ENCODE measurements around the gene SYT7.

SYT7 gene

DNA sequence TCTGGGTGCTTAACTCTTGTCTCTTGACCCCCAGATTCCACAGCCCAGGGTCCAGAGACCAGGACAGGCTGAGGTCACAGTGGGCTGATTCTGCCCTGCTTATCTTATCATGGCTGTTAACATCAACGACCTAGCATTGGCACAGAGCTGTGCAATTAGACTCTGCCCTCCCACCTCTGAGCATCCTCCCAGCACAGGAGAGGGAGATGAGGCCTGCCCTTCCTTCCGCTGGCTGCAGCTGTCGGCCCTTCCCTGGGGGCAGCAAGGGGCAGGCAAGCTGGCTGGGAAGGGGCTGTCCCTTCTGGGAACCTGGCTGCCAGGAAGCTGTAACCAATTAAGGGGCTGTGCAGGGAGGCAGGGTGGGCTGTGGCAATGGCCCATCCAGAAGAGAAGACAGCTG is 49.8 kb downstream of the SYT7 start:
- Histone ChIP-seq H3K9me3 (ENCODE audit: insufficient read depth, low read depth, low read length) (no peaks in the 10 kb centered on the region), H3K27ac (ENCODE audit: low read length) (no peak overlapping the region), H3K4me3 (ENCODE audit: low read length) (no peak overlapping the region), H3K27me3 (ENCODE audit: insufficient read depth, low read length) (no peaks in the 10 kb centered on the region), H3K9ac (ENCODE audit: low read depth, low read length) (no peak overlapping the region), H3K36me3 (ENCODE audit: insufficient read depth, low read depth, low read length) (no peaks in the 10 kb centered on the region), H3K4me1 (ENCODE audit: insufficient read depth, low read length) (no peaks in the 10 kb centered on the region)

DNA sequence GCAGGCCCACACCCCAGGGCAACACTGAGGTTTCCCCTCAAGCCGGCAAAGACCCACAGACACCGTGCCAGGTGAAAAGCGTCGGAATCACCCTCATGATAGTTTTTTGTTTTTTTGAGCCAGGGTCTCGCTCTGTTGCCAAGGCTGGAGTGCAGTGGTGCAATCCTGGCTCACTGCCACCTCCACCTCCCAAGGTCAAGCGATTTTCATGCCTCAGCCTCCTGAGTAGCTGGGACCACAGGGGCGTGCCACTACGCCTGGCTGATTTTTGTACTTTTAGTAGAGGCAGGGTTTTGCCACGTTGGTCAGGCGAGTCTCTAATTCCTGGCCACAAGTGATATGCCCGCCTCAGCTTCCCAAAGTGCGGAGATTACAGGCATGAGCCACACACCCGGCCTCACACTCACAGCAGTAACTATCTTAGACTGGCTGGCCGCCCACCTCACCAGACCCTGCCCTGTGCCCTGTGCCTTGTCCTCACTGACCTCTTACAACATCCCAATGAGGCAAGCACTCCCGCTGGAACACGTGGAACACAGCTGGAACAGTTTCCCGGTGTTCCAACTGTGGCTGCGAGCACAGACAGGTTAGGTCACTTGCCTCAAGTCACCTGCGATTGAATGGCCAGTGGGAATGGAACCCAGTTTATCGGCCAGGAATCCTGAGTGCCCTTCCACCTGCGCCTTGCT is 51.2 kb downstream of the SYT7 start:
- H3K4me1 ChIP-seq (ENCODE audit: insufficient read depth, low read length), result no peaks in the 10 kb centered on the region
- no peak overlapping the region for H3K27ac ChIP-seq (ENCODE audit: low read length)
- H3K9me3 ChIP-seq (ENCODE audit: insufficient read depth, low read depth, low read length), result no peaks in the 10 kb centered on the region
- H3K4me3 ChIP-seq (ENCODE audit: low read length), result no peak overlapping the region
- H3K36me3 ChIP-seq (ENCODE audit: insufficient read depth, low read depth, low read length), result no peaks in the 10 kb centered on the region
- no peak overlapping the region for H3K9ac ChIP-seq (ENCODE audit: low read depth, low read length)
- H3K27me3 ChIP-seq (ENCODE audit: insufficient read depth, low read length), result no peaks in the 10 kb centered on the region

DNA sequence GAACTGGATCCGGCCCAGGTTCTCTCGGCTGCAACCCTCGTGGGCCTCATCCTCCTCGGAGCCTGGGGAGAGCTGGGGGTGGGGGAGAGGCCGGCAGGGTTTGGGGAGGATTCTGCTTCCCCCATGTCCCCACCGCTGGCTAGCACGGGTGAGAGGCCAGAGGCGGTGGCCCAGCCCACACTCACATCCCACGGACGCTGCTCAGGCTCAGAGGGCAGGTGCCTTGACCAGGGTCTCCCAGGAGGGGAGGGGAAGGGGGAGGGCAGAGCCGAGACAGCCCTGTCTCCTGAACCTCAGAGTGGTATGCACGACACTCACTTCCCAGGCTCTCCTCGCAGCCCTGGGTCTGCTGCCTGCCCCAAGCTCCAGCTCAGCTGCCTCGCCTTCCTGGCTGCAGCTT is 52.8 kb downstream of the SYT7 start:
- Histone ChIP-seq H3K9ac (ENCODE audit: low read depth, low read length) (no peak overlapping the region), H3K27ac (ENCODE audit: low read length) (no peak overlapping the region), H3K9me3 (ENCODE audit: insufficient read depth, low read depth, low read length) (no peaks in the 10 kb centered on the region), H3K36me3 (ENCODE audit: insufficient read depth, low read depth, low read length) (no peaks in the 10 kb centered on the region), H3K4me1 (ENCODE audit: insufficient read depth, low read length) (no peaks in the 10 kb centered on the region), H3K4me3 (ENCODE audit: low read length) (no peak overlapping the region), H3K27me3 (ENCODE audit: insufficient read depth, low read length) (no peaks in the 10 kb centered on the region)

DNA sequence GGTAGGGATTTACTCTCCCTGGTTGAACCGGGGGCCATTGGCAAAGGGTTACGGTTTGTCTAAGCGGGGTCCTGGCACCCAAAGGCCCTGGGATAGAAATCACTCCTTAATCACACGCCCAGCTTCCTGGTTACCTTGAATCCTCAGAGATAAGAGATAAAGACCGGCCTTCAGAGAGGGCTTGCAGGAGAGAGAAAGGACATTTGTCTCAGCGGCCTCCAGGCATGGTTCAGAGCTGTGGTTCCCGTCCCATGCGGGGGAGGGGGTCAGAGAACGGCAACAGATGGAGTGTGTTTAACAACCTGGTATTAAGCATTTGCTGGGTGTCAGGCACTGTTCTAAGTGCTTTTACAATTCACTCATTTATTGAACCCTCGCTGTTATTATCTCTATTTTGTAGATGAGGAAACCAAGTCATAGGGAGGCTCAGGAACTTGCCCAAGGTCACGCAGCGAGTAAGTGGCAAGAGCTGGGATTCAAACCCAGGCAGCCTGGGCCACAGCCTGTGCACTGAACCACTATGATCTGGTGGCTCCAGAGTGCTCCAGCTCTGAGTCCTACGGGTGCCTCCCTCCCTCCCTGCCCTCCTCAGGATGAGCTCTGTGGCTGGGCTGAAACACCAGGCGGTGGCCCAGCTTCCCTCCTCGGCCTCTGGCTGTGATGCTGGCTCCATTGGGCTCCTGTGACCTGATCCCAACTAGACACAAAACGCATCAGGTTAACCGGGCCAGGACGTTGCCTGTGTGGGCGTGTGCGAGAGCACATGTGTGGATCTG is 53.7 kb downstream of the SYT7 start:
- Histone ChIP-seq H3K4me1 (ENCODE audit: insufficient read depth, low read length) (no peaks in the 10 kb centered on the region), H3K27me3 (ENCODE audit: insufficient read depth, low read length) (no peaks in the 10 kb centered on the region), H3K36me3 (ENCODE audit: insufficient read depth, low read depth, low read length) (no peaks in the 10 kb centered on the region), H3K4me3 (ENCODE audit: low read length) (no peak overlapping the region), H3K9me3 (ENCODE audit: insufficient read depth, low read depth, low read length) (no peaks in the 10 kb centered on the region), H3K27ac (ENCODE audit: low read length) (no peak overlapping the region), H3K9ac (ENCODE audit: low read depth, low read length) (no peak overlapping the region)

DNA sequence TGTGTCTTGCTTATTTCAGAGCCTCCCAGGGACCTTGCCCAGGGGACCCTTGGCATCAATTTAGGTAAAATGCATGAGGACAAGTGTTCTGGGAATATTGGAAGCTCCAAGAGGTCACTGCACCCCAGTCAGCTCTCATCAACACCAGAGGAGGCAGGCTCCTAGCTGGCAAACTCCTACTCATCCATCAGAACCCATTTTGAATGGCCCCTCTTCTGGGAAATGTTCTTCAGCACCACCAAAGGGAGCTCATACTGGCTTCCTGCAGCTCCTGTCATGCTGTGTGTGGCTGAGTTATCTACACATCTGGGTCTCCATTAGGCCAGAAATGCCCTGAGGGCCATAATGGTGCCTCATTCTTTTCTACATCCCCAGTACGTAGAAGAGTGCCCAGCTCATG is 54.6 kb downstream of the SYT7 start:
- no peak overlapping the region for H3K9ac ChIP-seq (ENCODE audit: low read depth, low read length)
- no peaks in the 10 kb centered on the region for H3K27me3 ChIP-seq (ENCODE audit: insufficient read depth, low read length)
- no peaks in the 10 kb centered on the region for H3K4me1 ChIP-seq (ENCODE audit: insufficient read depth, low read length)
- no peaks in the 10 kb centered on the region for H3K9me3 ChIP-seq (ENCODE audit: insufficient read depth, low read depth, low read length)
- no peaks in the 10 kb centered on the region for H3K36me3 ChIP-seq (ENCODE audit: insufficient read depth, low read depth, low read length)
- H3K4me3 ChIP-seq (ENCODE audit: low read length), result no peak overlapping the region
- no peak overlapping the region for H3K27ac ChIP-seq (ENCODE audit: low read length)

DNA sequence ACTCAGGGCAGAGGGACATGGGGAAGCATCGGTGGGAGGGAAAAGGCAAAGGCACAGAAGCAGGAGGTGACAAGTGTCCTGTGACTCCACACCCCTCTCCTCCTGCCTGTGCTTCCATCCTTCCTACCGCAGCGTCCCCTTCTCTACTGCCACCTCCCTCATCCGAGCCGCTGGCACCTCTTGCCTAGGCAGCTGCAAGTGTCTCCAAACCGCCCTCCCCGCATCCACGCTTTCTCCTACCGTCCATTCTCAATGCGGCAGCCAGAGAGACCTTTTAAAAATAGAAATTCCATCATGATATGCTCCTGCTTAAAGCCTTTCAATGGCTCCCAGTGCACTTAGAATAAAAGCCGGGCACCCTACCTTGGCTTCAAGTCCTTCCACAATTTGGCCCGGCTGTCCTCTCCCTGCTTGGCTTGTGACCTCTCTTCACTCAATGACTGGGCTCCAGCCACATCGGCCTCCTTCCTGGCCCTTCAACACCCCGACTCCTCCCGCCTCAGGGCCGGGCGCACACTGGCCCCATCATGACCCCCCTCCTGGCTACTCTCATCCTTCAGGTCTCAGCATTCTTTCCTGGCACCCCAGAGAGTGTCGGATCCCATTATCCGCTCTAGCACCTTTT is 55.8 kb downstream of the SYT7 start:
- H3K9me3 ChIP-seq (ENCODE audit: insufficient read depth, low read depth, low read length), result no peaks in the 10 kb centered on the region
- no peak overlapping the region for H3K4me3 ChIP-seq (ENCODE audit: low read length)

DNA sequence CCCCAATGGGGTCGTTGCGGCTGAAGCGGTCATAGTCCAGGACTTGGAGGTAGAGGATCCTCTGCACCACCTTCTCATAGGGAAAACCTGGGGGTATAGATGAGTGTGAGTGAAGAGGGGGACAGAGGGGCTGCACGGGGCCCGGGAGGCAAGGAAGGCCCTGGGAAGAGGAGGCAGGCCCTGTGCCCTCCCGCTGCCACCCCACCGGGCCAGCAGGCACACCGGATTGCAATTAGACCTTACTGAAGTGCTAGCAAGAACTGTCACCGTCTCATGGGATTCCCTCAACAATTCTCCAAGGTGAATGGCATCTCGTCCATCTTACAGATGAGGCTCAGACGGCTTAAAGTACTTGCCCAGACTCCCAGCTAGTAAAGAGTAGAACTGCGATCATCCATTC is 56.4 kb downstream of the SYT7 start:
- no peak overlapping the region for H3K4me3 ChIP-seq (ENCODE audit: low read length)
- H3K4me1 ChIP-seq (ENCODE audit: insufficient read depth, low read length), result no peaks in the 10 kb centered on the region
- H3K27ac ChIP-seq (ENCODE audit: low read length), result no peak overlapping the region
- H3K9me3 ChIP-seq (ENCODE audit: insufficient read depth, low read depth, low read length), result no peaks in the 10 kb centered on the region
- H3K36me3 ChIP-seq (ENCODE audit: insufficient read depth, low read depth, low read length), result no peaks in the 10 kb centered on the region
- no peak overlapping the region for H3K9ac ChIP-seq (ENCODE audit: low read depth, low read length)
- H3K27me3 ChIP-seq (ENCODE audit: insufficient read depth, low read length), result no peaks in the 10 kb centered on the region

More for the DNA sequence above, 55.8 kb downstream of the SYT7 start:
- H3K27me3 ChIP-seq (ENCODE audit: insufficient read depth, low read length), result no peaks in the 10 kb centered on the region
- H3K4me1 ChIP-seq (ENCODE audit: insufficient read depth, low read length), result no peaks in the 10 kb centered on the region
- no peaks in the 10 kb centered on the region for H3K36me3 ChIP-seq (ENCODE audit: insufficient read depth, low read depth, low read length)
- no peak overlapping the region for H3K27ac ChIP-seq (ENCODE audit: low read length)
- H3K9ac ChIP-seq (ENCODE audit: low read depth, low read length), result no peak overlapping the region

DNA sequence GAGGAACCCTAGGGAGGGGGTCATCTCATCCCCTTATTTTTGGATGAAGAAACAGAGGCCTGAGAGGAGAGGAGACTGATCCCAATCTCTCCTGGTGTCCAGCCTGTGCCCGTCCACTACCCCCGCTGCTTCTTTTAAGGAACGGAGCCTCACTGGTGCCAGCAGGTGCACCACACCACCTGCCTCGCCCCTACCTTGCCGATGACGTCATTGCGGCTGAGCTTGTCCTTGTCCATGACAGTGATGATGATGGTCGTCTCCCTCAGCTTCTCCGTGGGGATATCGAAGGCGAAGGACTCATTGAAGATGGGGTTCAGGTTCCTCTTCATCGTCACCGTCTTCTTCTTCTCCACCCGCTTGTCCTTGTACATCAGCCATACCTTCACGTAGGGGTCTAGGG is 58.0 kb downstream of the SYT7 start:
- H3K9ac ChIP-seq (ENCODE audit: low read depth, low read length), result no peak overlapping the region
- H3K4me3 ChIP-seq (ENCODE audit: low read length), result no peak overlapping the region
- H3K36me3 ChIP-seq (ENCODE audit: insufficient read depth, low read depth, low read length), result no peaks in the 10 kb centered on the region
- no peaks in the 10 kb centered on the region for H3K9me3 ChIP-seq (ENCODE audit: insufficient read depth, low read depth, low read length)
- no peaks in the 10 kb centered on the region for H3K4me1 ChIP-seq (ENCODE audit: insufficient read depth, low read length)
- H3K27me3 ChIP-seq (ENCODE audit: insufficient read depth, low read length), result no peaks in the 10 kb centered on the region
- H3K27ac ChIP-seq (ENCODE audit: low read length), result no peak overlapping the region

DNA sequence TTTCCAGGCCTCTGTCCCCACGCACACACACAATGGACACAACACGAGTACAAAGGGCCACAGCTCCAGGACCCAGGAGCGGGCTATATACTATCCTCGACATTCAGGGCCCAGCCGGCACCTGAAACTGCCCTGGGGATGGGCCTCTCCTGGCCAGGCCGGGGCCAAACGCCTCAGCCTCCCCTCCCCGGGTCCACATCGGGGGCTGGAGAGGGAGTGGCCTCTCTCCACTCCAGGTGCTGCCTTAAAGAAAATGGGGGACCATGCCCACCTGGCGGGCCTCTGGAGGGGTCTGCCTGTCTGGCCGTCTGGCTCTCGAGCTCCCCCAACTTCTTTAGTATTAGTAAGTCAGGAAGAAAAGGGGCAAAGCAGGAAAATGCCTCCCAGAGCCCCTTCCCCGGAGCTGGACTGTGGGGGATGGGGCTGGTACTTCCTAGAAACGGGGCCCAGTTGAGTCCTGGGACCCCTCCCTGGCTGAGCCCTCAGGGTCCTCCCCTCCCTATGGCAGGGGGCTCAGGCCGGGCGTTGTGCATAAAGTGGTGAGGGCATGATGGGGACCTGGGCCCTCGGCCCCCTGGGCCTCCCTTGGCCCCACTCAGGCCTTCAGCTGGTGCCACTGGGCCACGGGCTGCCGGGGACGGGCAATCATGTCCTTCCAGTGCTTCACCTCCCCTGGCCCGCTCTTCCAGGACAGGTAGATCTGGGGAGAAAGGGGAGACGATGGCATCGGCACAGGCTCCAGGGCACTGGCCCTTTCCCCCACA is 62.7 kb downstream of the SYT7 start:
- Histone ChIP-seq H3K9me3 (ENCODE audit: insufficient read depth, low read depth, low read length) (no peaks in the 10 kb centered on the region), H3K27ac (ENCODE audit: low read length) (no peak overlapping the region), H3K36me3 (ENCODE audit: insufficient read depth, low read depth, low read length) (no peaks in the 10 kb centered on the region), H3K4me1 (ENCODE audit: insufficient read depth, low read length) (peaks cover 9% of the 10 kb centered on the region; the same call in 1 of the 2 replicates), H3K9ac (ENCODE audit: low read depth, low read length) (no peak overlapping the region), H3K4me3 (ENCODE audit: low read length) (no peak overlapping the region), H3K27me3 (ENCODE audit: insufficient read depth, low read length) (no peaks in the 10 kb centered on the region)

DNA sequence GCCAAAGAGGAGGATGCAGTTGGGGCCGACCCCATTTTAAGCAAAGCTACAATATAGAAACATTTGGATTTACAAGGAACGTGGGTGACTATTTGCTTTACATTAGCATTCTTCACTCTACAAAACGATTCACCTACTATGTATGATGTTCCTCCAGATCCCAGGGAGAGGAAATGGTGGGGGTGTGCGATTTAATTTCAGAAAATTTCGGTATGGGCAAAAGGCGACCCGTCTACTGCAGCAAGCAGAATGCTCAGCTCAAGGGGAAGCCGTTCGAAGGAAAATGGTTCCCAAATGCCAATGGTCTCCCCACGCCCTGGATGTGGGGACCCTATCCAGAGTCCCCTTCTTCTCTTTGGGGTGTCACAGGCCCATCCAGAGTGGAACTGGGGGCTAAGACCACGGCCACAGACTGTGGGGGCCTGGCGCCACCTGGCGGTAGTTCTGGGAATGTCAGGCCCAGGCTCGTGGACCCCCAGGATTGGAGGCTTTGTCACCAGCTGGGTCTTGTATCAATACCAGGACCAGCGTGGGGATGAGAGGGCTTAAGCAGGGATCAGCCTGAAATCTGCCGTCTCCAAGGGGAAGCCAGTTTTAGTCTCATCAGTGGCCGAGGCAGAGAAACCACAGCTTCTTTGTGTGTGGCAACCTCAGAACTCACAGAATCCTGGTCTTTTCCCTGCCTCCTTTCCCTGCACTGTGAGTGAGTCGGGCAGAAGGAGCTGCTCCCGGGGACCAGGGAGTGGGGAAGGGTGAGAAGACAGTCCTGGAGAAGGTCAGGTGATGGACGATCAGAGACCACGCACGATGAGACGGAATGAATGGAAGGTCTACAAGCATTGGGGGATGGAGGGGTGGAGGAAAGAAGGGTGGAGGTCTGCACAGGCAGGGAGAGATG is 64.0 kb downstream of the SYT7 start:
- Histone ChIP-seq H3K4me1 (ENCODE audit: insufficient read depth, low read length) (peaks cover 9% of the 10 kb centered on the region; the same call in 1 of the 2 replicates), H3K4me3 (ENCODE audit: low read length) (no peak overlapping the region), H3K9ac (ENCODE audit: low read depth, low read length) (no peak overlapping the region), H3K27ac (ENCODE audit: low read length) (no peak overlapping the region), H3K27me3 (ENCODE audit: insufficient read depth, low read length) (no peaks in the 10 kb centered on the region), H3K9me3 (ENCODE audit: insufficient read depth, low read depth, low read length) (no peaks in the 10 kb centered on the region), H3K36me3 (ENCODE audit: insufficient read depth, low read depth, low read length) (no peaks in the 10 kb centered on the region)

DNA sequence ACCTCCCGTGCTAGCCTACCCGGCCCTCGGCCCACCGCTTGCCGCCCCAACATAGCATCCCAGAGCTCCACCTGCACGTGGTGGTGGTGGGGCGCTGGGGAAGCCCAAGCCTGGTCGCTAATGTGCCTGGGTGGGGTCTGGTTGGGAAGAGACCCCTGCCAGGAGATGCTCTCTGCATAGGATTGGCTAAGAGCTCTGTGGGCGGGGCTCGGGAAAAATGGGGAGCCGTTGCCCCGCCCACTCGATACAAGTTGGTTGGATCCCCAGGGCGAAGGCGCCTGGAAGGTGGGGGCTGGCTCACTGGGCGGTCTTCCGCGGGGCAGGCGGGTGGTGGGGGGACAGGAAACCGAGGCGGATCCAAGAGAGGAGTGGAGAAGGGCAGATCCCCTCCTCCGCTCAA is 64.7 kb downstream of the SYT7 start:
- peaks cover 9% of the 10 kb centered on the region; the same call in 1 of the 2 replicates for H3K4me1 ChIP-seq (ENCODE audit: insufficient read depth, low read length)
- peaks cover 6% of the 10 kb centered on the region; the same call in 1 of the 2 replicates for H3K27me3 ChIP-seq (ENCODE audit: insufficient read depth, low read length)
- H3K9me3 ChIP-seq (ENCODE audit: insufficient read depth, low read depth, low read length), result no peaks in the 10 kb centered on the region
- H3K9ac ChIP-seq (ENCODE audit: low read depth, low read length), result no peak overlapping the region
- H3K27ac ChIP-seq (ENCODE audit: low read length), result no peak overlapping the region
- no peak overlapping the region for H3K4me3 ChIP-seq (ENCODE audit: low read length)
- H3K36me3 ChIP-seq (ENCODE audit: insufficient read depth, low read depth, low read length), result no peaks in the 10 kb centered on the region

Data from iPS-20b (cell line).